ENCODE data around the gene CDC20. TPM values are rescaled to one million over a fixed set of nuclear protein-coding genes. Genes with fewer than 3 reads are reported as not detected.

CDC20 gene
- polyA plus RNA-seq, 4 donors, result 3.8 to 62.2 (median 14.0) TPM

- Histone ChIP-seq H3K4me3 (ENCODE audit: low read depth in 1 of 3, low read length in 3 of 3) (no peak overlapping the region), H3K9me3 (ENCODE audit: control insufficient read depth in 2 of 2, insufficient read depth in 1 of 2, low read depth in 1 of 2, low read length in 1 of 2) (no peaks in the 10 kb centered on the region), H3K4me1 (ENCODE audit: control insufficient read depth in 3 of 3, insufficient read depth in 2 of 3, low read depth in 1 of 3, low read length in 2 of 3) (peaks cover 2 to 4% (median 3%) of the 10 kb centered on the region in 3 donors), H3K27ac (ENCODE audit: low read depth in 1 of 3, low read length in 2 of 3) (no peak overlapping the region), H3K36me3 (ENCODE audit: control insufficient read depth in 3 of 3, insufficient read depth in 2 of 3, low read depth in 1 of 3, low read length in 3 of 3) (peaks cover 0 to 2% (median 2%) of the 10 kb centered on the region in 3 donors), H3K27me3 (ENCODE audit: control insufficient read depth in 3 of 3, insufficient read depth in 3 of 3, low read length in 3 of 3) (no peaks in the 10 kb centered on the region)
- DNase-seq, result no peak
- FAIRE-seq, result no peak
- WGBS, 3 donors, result 88 to 93% (median 88%) methylated on average over 7 of the region's 7 CpGs
Observed at GRCh38 chr1:43376723-43377235, 18.0 kb downstream of the CDC20 start.

DNA sequence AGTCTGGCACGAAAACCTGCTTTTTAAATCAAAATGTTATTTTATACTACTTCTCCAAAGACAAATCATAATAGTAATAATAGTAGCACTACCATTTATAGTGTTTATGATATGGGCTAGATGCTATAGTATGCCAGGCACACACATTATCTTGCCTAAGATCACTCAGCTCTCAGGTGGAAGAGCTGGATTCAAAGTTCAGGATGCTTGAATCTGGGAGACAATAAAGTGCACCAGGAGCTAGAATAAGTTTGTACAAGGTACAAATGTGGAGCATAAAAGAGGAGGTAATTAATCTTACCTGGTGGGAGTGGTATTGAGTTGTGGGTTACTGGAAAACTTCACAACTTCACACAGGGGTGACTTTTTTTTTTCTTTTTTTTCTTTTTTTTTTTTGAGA lies 19.1 kb downstream of the CDC20 start:
- no peaks in the 10 kb centered on the region for H3K9me3 ChIP-seq (ENCODE audit: control insufficient read depth in 2 of 2, insufficient read depth in 1 of 2, low read depth in 1 of 2, low read length in 1 of 2)
- peaks cover 3 to 5% (median 4%) of the 10 kb centered on the region in 3 donors for H3K4me1 ChIP-seq (ENCODE audit: control insufficient read depth in 3 of 3, insufficient read depth in 2 of 3, low read depth in 1 of 3, low read length in 2 of 3)
- H3K4me3 ChIP-seq (ENCODE audit: low read depth in 1 of 3, low read length in 3 of 3), result no peak overlapping the region
- H3K36me3 ChIP-seq (ENCODE audit: control insufficient read depth in 3 of 3, insufficient read depth in 2 of 3, low read depth in 1 of 3, low read length in 3 of 3), result peaks cover 0 to 10% (median 2%) of the 10 kb centered on the region in 3 donors
- no peaks in the 10 kb centered on the region for H3K27me3 ChIP-seq (ENCODE audit: control insufficient read depth in 3 of 3, insufficient read depth in 3 of 3, low read length in 3 of 3)
- WGBS, 3 donors, result 68 to 86% (median 79%) methylated on average over 1 of the region's 1 CpG
- peak in 1 of 2 donors; percentile 70 for DNase-seq
- H3K27ac ChIP-seq (ENCODE audit: low read depth in 1 of 3, low read length in 2 of 3), result no peak overlapping the region
- no peak for FAIRE-seq

DNA sequence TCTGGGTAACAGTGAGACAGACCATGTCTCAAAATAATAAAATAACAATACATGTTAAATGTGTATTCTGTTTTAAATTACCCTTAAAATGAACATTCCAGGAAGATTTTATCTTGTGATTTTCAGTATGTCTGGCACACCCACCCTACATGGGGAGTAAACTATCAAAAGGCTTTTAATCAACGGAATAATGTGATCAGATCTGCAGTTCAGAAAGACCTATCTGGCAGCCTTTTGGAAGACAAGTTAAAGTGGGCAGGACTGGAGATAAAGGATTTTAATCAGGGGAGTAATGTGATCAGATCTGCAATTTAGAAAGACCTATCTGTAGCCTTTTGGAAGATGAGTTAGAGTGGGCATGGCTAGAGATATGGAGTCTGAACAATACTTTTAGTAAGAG lies 20.7 kb downstream of the CDC20 start:
- no peaks in the 10 kb centered on the region for H3K27me3 ChIP-seq (ENCODE audit: control insufficient read depth in 3 of 3, insufficient read depth in 3 of 3, low read length in 3 of 3)
- WGBS, 3 donors, result 92 to 98% (median 95%) methylated on average over 1 of the region's 1 CpG
- DNase-seq (no peak), FAIRE-seq (no peak)
- H3K4me3 ChIP-seq (ENCODE audit: low read depth in 1 of 3, low read length in 3 of 3), result no peak overlapping the region
- H3K4me1 ChIP-seq (ENCODE audit: control insufficient read depth in 3 of 3, insufficient read depth in 2 of 3, low read depth in 1 of 3, low read length in 2 of 3), result peaks cover 0 to 3% (median 3%) of the 10 kb centered on the region in 3 donors
- H3K36me3 ChIP-seq (ENCODE audit: control insufficient read depth in 3 of 3, insufficient read depth in 2 of 3, low read depth in 1 of 3, low read length in 3 of 3), result peaks cover 6 to 21% (median 7%) of the 10 kb centered on the region in 3 donors
- H3K27ac ChIP-seq (ENCODE audit: low read depth in 1 of 3, low read length in 2 of 3), result no peak overlapping the region
- H3K9me3 ChIP-seq (ENCODE audit: control insufficient read depth in 2 of 2, insufficient read depth in 1 of 2, low read depth in 1 of 2, low read length in 1 of 2), result no peaks in the 10 kb centered on the region

- DNase-seq (no peak), FAIRE-seq (no peak)
- Histone ChIP-seq H3K9me3 (ENCODE audit: control insufficient read depth in 2 of 2, insufficient read depth in 1 of 2, low read depth in 1 of 2, low read length in 1 of 2) (no peaks in the 10 kb centered on the region), H3K27ac (ENCODE audit: low read depth in 1 of 3, low read length in 2 of 3) (peak overlapping the region in 1 of 3 donors; percentile 6), H3K4me1 (ENCODE audit: control insufficient read depth in 3 of 3, insufficient read depth in 2 of 3, low read depth in 1 of 3, low read length in 2 of 3) (peaks cover 0 to 3% (median 3%) of the 10 kb centered on the region in 3 donors), H3K27me3 (ENCODE audit: control insufficient read depth in 3 of 3, insufficient read depth in 3 of 3, low read length in 3 of 3) (no peaks in the 10 kb centered on the region), H3K36me3 (ENCODE audit: control insufficient read depth in 3 of 3, insufficient read depth in 2 of 3, low read depth in 1 of 3, low read length in 3 of 3) (peaks cover 16 to 30% (median 19%) of the 10 kb centered on the region in 3 donors), H3K4me3 (ENCODE audit: low read depth in 1 of 3, low read length in 3 of 3) (no peak overlapping the region)
- 65 to 71% (median 68%) methylated on average over 3 of the region's 3 CpGs for WGBS, 3 donors
Observed at GRCh38 chr1:43381612-43382011, 22.8 kb downstream of the CDC20 start.

- FAIRE-seq, result no peak
- peaks cover 0 to 3% (median 3%) of the 10 kb centered on the region in 3 donors for H3K4me1 ChIP-seq (ENCODE audit: control insufficient read depth in 3 of 3, insufficient read depth in 2 of 3, low read depth in 1 of 3, low read length in 2 of 3)
- WGBS, 3 donors, result 36 to 53% (median 42%) methylated on average over 6 of the region's 6 CpGs
- peak overlapping the region in 2 of 3 donors; percentile 6 to 17 for H3K27ac ChIP-seq (ENCODE audit: low read depth in 1 of 3, low read length in 2 of 3)
- no peak overlapping the region for H3K4me3 ChIP-seq (ENCODE audit: low read depth in 1 of 3, low read length in 3 of 3)
- DNase-seq, result peak; percentile 30 to 66
- no peaks in the 10 kb centered on the region for H3K27me3 ChIP-seq (ENCODE audit: control insufficient read depth in 3 of 3, insufficient read depth in 3 of 3, low read length in 3 of 3)
- no peaks in the 10 kb centered on the region for H3K9me3 ChIP-seq (ENCODE audit: control insufficient read depth in 2 of 2, insufficient read depth in 1 of 2, low read depth in 1 of 2, low read length in 1 of 2)
- H3K36me3 ChIP-seq (ENCODE audit: control insufficient read depth in 3 of 3, insufficient read depth in 2 of 3, low read depth in 1 of 3, low read length in 3 of 3), result peaks cover 16 to 33% (median 20%) of the 10 kb centered on the region in 3 donors
Observed at GRCh38 chr1:43382027-43382779, 23.4 kb downstream of the CDC20 start.

GRCh38 chr1:43383449-43383848 lies 24.7 kb downstream of the CDC20 start:
- WGBS, 3 donors, result 64 to 94% (median 92%) methylated on average over 2 of the region's 2 CpGs
- H3K27ac ChIP-seq (ENCODE audit: low read depth in 1 of 3, low read length in 2 of 3), result no peak overlapping the region
- FAIRE-seq (no peak), DNase-seq (peak in 1 of 2 donors; percentile 32)
- H3K4me1 ChIP-seq (ENCODE audit: control insufficient read depth in 3 of 3, insufficient read depth in 2 of 3, low read depth in 1 of 3, low read length in 2 of 3), result peaks cover 0 to 9% (median 4%) of the 10 kb centered on the region in 3 donors
- H3K36me3 ChIP-seq (ENCODE audit: control insufficient read depth in 3 of 3, insufficient read depth in 2 of 3, low read depth in 1 of 3, low read length in 3 of 3), result peaks cover 19 to 35% (median 20%) of the 10 kb centered on the region in 3 donors
- H3K9me3 ChIP-seq (ENCODE audit: control insufficient read depth in 2 of 2, insufficient read depth in 1 of 2, low read depth in 1 of 2, low read length in 1 of 2), result no peaks in the 10 kb centered on the region
- no peaks in the 10 kb centered on the region for H3K27me3 ChIP-seq (ENCODE audit: control insufficient read depth in 3 of 3, insufficient read depth in 3 of 3, low read length in 3 of 3)
- no peak overlapping the region for H3K4me3 ChIP-seq (ENCODE audit: low read depth in 1 of 3, low read length in 3 of 3)

- Histone ChIP-seq H3K4me3 (ENCODE audit: low read depth in 1 of 3, low read length in 3 of 3) (no peak overlapping the region), H3K9me3 (ENCODE audit: control insufficient read depth in 2 of 2, insufficient read depth in 1 of 2, low read depth in 1 of 2, low read length in 1 of 2) (no peaks in the 10 kb centered on the region), H3K36me3 (ENCODE audit: control insufficient read depth in 3 of 3, insufficient read depth in 2 of 3, low read depth in 1 of 3, low read length in 3 of 3) (peaks cover 19 to 34% (median 20%) of the 10 kb centered on the region in 3 donors), H3K27me3 (ENCODE audit: control insufficient read depth in 3 of 3, insufficient read depth in 3 of 3, low read length in 3 of 3) (no peaks in the 10 kb centered on the region), H3K4me1 (ENCODE audit: control insufficient read depth in 3 of 3, insufficient read depth in 2 of 3, low read depth in 1 of 3, low read length in 2 of 3) (peaks cover 2 to 13% (median 11%) of the 10 kb centered on the region in 3 donors), H3K27ac (ENCODE audit: low read depth in 1 of 3, low read length in 2 of 3) (no peak overlapping the region)
- FAIRE-seq, result no peak
- 93 to 97% (median 97%) methylated on average over 6 of the region's 6 CpGs for WGBS, 3 donors
- DNase-seq, result no peak
Observed at GRCh38 chr1:43386676-43387075, 27.9 kb downstream of the CDC20 start.

GRCh38 chr1:43387976-43388599 lies 29.3 kb downstream of the CDC20 start:
- Histone ChIP-seq H3K4me1 (ENCODE audit: control insufficient read depth in 3 of 3, insufficient read depth in 2 of 3, low read depth in 1 of 3, low read length in 2 of 3) (peaks cover 2 to 13% (median 8%) of the 10 kb centered on the region in 3 donors), H3K27ac (ENCODE audit: low read depth in 1 of 3, low read length in 2 of 3) (no peak overlapping the region), H3K27me3 (ENCODE audit: control insufficient read depth in 3 of 3, insufficient read depth in 3 of 3, low read length in 3 of 3) (no peaks in the 10 kb centered on the region), H3K9me3 (ENCODE audit: control insufficient read depth in 2 of 2, insufficient read depth in 1 of 2, low read depth in 1 of 2, low read length in 1 of 2) (no peaks in the 10 kb centered on the region), H3K36me3 (ENCODE audit: control insufficient read depth in 3 of 3, insufficient read depth in 2 of 3, low read depth in 1 of 3, low read length in 3 of 3) (peaks cover 18 to 25% (median 19%) of the 10 kb centered on the region in 3 donors), H3K4me3 (ENCODE audit: low read depth in 1 of 3, low read length in 3 of 3) (no peak overlapping the region)
- DNase-seq, result no peak
- no peak for FAIRE-seq
- 69 to 71% (median 69%) methylated on average over 4 of the region's 4 CpGs for WGBS, 3 donors

Data from small intestine (tissue), 7 donors.